ENCODE measurements around the gene CD82.

The CD82 gene

DNA sequence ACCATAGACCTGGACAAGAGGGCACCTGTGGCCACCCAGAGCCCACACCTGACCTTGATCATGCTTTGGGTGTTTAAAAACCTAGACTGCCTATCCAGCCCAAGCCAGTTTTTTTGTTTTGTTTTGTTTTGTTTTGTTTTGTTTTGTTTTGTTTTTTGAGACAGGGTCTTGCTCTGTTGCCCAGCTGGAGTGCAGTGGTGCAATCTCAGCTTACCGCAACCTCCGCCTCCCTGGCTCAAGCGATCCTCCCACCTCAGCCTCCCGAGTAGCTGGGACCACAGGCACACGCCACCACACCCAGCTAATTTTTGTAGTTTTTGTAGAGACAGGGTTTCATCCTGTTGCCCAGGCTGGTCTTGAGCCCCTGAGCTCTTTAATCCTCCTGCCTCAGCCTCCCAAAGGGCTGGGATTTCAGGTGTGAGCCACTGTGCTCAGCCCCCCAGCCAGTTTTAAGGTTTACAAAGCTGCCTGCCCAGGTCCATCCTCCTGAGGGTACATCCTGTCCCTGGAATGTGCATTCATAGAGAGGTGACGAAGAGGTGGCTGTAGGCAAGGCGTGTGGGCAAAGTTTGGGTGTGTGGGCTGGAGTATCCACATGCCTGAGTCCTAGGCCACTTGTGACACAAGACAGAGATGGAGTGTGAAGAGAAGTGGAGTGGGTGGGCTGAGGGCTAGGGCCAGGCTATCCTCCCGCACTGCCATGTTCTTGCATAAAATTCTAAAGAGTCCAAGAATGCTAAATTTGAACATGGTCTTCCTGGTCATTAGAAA is 3.3 kb upstream of the CD82 start:
- DNase-seq, result no peak

DNA sequence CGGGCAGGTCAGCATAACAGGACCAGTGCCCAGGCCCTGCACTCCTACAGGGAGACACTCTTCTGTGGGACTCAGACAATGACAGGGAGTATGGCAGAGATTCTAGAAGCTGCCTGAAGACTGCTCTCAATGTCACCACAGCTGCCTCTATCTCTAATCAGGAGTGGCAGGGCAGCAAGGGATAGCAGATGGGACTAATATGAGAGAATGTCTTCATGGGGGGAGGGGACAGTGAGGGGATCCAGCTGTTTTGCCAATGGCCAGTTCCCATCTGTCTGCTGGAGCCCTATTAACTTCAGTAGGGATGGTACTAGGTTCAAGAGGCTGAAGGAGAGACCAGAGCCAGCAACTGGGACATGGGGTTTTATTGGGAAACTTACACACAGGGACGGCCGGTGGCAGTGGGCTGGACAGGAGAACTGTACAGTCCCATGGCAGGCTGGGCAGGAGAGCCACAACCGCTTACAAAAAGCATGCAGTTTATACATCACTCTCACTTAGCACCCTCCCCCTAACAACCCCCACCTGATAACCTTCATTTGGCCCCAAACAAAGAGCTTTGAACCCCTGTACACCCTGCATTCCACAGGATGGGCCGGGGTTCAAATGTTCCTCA is 2.5 kb upstream of the CD82 start:
- DNase-seq, result no peak

DNA sequence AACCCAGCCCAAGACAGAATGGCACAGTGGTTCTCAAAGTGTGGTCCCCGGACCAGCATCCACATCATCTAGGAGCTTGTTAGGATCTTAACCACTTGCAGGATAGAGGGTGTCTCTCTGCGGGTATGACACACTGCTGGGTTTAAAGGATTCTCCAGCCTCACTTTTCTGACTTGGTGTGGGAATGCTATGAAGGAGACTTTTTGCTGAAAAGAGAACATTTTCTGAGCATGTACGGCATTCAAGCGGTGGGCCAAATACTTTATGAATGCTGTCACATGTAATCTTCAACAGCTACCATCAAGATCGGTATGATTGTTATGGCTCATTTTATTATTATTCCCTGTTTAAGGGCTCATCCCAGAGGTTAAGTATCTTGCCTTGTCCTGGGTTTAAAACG is 1.8 kb upstream of the CD82 start:
- DNase-seq, result no peak

DNA sequence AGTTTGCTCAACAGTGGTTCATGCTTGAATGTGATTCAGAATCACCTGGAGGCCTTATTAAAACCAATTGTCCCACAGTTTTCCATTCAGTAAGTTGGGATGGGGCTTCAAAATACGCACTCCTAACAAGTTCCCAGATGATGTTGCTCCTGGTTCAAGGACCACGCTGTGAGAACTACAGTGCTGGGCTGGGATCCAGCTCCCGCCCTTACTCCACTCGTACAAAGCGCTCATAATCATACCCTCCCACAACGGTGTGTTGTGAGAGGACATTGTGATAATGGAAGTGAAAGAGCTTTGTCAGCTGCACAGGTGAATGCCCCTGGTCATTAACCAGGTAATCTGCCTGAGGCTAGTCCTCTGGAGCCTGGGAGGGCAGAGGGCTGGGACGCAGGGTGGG is 1.3 kb upstream of the CD82 start:
- no peak for DNase-seq

DNA sequence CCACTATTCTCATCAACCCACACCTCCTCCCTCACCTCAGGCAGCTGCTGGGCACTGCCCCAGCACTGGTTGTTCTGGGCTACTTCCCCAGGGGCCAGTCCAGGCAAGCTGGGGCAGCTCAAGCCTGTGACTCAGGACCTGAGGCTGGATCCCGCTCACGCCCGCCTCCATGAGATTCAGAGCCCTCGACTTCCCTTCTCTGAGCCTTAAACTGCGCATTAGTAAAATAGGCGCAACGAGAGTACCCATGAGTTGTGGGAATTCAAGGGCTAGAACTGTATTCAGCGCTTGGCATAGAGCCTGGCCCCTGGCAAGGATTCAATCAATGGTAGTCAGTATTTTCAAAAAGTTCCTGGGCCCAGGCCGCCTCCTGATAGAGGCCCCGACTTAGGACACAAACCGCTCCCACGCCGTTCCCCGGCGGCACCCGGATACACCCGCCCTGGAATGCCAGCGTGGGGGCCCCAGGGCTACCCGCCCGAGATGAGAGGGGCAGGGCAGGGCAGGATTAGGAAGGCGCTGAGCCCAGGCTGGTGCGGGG is 723 bp upstream of the CD82 start:
- DNase-seq, result no peak

DNA sequence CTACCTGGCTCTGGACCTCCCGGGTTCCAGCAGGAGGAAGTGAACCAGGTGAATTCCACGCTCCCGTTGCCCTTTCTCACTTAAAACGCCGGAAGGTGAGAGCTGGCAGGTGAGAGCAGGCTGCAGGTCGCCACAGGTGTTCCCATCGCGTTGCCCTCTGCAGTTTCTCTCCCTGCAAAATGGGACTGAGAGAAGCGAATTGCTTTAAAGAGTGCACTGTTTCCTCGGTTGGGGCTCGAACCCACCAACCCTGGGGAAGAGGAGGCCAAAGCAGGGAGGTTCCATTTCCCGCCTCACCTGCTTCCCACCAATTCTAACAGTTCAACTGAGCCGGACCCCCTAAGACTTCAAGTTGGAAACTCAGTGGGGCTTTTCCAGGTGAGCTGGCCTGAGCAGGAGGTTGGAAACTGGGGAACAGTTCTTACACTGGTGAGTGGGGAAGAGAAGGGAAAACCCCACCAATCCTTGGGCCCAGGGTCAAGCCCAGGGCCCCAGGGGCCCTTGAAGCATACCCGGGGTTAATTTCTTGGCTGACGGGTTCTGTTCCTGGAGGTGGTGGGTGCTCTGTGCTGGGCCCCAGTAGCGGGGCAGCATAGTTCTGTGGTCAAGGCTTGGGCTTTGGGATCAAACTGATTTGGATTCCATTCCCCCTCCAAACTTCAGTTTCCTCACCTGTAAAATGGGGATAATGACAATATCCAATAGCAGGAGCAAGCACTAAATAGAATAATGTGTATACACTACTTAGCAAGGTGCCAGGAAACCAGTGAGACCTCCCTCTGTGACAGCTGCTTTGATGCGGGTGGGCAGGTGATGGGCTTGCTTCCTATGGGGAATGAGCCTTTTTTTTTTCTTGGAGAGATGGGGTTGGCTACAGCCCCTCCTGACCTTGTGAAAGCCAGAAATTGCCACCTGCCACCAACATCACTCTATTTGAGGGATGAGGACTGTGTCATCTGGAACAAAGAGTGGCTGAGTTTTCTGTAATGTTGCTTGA is 788 bp downstream of the CD82 start:
- DNase-seq, result peak; percentile 25

DNA sequence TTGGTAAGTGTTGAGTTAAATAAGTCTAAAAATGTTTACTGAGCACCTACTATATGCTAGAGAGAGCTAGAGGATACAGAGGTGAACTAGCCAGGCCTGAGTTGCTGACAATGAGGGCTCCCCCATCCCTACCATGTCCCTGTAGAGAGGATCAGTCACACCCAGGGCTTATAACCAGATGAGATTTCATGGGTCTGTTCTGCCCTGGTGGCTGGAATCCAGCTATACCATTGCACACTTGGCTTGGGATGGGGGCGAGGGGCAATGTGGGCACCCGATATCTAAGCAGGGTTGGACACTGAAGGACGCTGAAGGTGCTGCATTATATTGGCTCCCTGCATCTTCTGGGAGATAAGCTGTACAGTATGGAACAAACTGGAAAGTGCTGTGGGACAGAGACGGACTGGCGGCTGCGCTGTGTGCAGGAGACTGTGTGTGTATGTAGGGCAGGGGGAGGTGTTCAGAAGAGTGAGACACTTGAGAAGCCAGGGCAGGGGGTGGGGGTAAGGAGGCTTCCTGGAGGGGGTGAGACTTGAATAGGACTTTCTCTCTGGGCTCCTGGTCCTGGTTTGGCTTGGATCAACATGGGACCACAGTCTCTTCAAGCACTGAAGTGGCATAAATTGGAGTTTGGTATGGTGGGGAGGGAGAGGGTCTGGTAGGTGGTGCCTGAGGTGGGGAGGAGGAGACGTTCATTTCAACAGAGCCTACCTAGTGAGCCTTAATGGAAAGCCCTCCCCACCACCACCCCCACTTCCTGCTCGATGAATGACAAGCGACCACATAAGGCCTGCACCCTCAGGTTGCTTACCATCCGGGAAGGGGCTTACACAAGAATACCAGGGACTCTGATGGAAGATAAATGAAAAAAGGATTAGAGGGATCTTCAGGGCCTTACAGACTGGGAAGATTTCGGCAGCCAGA is 1.8 kb downstream of the CD82 start:
- peak; percentile 33 for DNase-seq

DNA sequence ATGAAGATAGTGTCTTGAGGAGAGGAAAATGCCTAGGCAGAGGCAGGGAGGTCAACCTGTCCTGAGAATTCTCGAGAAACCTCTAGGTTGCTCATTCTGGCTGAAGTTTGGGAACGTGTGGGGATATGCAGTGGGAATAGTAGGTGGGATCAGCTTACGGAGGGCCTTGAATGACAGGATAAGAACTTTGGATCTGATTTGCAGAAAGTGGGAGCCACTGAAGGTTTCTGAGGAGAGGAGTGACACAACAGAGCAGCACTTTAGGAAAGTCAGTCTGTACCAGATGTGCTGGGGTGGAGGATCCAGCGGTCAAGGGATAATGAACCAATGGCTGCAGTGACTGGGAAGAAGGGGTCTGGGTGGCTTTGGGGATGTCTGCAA is 2.4 kb downstream of the CD82 start:
- DNase-seq, result no peak

DNA sequence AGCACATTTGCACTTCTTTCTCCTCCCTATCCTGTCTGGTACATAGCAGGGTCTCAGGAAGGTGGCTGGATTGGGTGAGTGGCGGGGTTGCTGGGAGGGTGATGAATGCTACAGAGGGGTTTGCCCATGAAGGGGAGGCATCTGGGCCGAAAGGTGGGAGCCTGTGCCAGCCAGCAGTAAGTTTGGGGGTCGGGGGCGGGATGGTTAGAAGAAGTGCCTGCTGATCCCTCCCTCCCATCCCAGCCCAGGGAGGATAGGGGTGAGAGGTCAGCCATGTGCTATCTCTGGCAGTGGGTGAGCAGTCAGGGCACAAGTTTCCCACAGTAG is 2.8 kb downstream of the CD82 start:
- no peak for DNase-seq

DNA sequence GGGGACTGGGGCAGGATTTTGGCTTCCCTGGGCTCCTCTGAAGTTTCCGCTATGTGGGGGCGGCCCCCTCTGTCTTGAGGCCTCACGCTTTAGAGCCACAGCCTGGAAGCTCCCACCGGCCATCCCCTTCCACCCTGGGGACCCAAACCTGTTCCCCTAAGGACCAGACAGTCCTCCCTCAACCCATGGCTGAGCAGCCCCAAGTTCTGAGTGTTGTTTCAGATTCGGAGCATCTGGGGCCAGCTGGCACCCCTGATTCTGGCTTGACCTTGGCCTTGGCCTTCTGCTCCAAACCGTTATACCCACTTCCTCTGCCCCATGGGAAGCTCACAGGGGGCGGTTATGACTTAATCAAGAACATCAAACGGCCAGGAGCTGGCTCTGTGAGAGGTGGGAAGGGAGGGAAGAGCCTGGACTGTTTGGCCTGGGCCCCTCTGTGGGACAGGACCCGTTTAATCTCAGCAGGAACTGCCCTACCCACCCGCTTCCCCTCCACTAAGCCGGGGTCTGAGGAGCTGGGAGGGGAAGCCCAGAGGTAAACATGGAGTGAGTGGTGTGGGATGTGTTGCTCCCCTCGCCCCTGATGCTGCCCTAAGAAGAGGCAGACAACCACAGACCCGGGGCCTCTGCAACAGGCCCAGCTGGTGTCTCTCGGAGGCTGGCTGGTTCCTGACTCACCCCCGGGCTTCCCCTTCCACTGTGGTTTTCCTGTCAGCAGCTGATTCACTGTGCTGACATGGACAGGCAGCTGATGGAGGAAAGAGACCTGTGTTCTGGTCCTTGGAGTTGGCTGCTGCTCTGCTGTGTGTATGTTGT is 3.4 kb downstream of the CD82 start:
- DNase-seq, result peak; percentile 88

DNA sequence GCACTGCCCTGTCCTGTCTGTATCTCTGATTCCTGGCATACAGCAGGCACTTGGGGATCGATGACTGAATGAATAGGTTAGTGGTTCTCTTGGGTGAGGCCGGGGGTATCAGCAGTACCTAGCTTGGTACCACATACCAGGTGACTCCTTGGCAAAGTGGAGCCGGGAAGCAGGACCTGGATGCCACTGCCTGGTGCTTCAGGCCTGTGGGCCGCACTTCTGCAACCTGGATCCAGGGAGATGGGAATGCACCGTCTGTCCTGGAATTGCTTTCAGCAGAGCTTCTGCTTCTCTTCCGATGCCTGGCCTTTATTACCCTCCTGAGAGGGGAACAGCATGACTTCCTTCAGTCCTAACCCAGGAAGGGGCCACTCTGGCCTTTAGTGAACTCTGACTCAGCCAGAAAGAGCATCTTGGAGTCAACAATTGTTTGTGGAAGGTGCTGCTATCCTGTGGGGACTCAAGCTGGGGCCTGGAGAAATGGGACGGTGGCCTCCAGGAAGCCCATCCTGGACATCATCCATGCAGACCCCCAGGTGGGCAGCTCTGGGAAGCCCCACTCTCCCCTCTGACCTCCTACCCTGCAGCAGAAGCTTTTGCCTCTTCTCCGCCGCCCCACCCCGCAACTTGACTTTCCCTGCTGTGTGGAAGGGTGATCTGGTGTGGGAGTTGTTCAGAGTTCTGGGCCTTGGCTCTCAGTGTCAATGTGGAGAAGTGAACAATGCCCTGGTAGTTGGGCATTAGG is 5.1 kb downstream of the CD82 start:
- no peak for DNase-seq

DNA sequence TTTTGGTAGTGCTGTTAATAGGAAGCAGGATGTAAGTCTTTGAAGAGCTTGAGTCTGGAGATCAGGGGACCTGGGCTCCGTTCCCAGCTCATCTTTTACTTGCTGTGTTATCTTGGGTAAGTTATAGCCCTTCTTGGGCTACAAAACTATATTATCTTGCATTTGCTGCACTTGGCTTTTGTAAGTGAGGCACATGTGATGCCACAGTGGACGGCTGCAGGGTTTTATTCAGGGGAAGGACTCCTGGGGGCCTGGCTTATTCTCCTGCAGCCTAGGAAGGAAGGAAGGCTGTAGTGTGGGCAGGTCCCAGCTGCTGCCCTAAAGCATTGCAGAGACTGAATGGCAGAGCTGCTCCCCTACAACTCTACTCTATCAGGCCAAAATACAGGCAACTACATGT is 6.4 kb downstream of the CD82 start:
- DNase-seq, result no peak

DNA sequence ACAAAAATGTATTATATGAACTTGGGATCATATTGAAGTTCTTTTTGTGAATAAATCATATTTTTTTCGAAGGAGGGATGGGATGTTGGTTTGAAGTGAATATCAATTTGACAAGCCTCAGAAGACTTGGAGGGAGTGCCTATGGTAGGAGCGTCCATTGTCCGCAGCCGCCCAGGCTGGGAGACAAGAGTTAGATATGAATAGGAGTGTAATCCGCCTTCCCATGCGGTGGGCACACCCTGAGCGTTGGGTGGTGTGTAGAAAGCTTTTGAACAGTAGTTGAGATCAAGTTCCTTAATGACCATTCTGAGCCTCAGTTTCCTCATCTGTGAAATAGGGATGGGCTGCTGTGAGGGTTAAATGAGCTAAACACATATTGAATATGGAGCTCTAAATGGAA is 7.0 kb downstream of the CD82 start:
- DNase-seq, result no peak

DNA sequence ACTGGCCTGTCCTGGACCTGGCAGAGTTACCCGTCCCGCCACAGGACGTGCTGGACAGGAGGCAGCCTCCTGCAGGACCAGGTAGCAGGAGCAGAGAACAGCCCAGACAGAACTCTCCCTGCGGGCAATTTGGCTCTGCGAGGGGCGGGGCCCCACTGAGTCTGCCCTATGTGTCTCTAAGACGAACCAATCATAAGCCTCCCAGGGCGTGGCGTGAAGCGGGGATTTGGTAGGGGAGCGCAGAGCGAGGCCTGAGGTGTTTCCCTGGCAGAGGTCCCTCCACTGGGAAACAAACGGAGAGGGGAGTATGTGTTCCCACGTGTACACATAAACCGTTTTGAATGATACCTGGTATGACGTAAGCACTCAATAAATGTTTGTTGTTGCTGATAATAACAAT is 7.4 kb downstream of the CD82 start:
- DNase-seq, result no peak

DNA sequence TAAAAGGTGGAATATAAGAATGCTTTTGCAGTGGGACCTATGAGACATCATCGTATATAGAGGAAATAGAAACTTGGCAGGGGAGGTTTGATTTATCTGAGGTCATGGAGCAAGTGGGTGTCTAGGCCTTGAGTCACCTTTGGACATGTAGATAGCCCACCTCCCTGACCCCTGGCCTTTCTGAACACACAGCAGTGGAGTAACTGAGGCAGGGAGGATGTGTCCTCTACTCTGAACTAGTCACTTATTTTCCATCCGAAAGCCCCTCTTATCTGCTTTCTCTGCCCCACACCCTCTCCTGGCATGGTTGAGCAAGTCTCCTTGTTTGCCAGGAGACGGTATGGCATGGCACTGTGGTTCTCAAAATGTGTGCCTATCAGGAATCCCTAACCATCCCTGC is 7.9 kb downstream of the CD82 start:
- DNase-seq, result no peak

DNA sequence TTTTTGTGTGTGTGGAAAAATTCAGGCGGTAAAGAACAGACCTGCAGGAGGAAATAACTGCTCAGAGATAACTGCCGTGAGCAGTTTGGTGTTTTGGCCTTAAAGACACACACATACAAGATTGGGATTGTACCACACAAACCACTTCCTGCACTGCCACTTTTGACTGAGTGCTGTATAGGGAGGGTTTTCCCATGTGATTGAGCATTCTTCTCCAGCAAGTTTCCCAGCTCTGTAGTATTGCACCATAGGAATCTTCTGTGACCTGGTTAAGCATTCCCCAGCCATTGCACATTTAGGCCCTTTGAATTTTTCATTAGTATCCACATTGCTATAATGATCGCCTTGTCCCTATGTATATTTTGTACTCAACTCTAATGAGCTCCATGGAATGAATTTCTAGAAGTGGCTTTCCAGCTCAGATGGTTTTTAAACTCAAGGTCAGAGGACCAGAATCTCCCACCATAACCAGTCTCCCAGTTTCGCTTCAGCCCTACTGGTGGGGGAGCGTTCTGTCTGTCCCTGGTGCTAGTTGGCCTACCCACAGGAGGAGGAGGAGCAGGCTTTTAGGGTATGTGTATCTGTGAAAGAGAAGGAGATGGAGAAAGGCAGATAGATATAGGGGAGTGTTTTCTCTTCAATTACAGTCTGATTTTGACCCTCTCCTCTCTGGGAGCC is 9.3 kb downstream of the CD82 start:
- peak; percentile 51 for DNase-seq

DNA sequence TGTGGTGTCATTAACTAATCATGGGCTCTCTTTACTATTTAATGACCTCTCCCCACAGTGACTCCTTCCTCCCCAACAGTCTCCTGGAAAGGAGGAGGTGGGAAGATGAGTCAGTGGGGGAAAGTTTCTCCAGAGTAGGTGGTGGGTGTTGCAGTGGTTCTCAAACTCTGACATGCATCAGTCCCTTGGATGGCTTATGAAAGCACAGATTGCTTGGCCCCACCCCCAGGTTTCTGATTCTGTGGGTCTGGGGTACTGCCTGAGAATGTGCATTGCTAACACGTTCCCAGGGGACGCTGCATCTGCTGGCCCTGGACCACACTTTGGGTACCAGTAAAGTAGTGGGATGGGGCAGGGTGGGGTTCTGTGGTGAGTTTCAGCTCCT is 9.8 kb downstream of the CD82 start:
- DNase-seq, result no peak

DNA sequence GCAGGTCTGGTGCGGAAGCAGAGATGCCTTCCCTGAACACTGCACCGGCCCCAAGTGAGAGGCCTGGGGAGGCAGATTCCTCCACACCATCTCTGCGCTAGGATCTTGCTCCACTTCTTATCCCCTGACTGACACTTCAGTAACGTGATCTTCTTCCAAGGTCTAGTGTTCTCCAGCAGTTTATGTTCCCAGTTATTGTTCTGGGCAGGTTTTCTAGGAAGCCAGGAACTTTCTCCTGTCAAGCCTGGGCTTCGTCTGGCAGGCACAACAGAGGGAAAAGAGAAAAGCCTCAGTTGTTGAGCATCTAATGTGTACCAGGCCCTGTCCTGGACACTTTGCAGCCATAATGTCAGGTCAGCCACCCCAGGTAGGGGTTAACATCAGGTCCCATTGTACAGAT is 10.5 kb downstream of the CD82 start:
- DNase-seq, result no peak

DNA sequence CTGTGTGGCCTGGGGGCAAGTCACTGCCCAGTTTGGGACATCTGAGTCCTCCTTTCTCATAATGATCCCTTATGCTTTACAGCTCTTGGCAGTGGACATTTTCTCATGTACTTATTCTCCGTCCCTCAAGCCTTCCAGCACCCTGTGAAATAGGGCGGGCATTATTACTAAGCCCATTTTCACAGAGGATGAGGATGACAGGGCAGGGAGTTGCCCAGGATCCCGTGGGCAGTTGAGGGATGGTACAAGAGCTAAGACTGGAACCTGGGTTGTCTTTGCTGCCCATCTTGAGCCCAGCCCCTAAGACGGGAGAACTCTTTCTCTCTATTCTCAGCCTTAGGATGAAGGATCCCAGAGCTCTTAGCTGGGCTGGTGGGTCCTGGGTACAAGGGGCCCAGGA is 11.2 kb downstream of the CD82 start:
- no peak for DNase-seq

DNA sequence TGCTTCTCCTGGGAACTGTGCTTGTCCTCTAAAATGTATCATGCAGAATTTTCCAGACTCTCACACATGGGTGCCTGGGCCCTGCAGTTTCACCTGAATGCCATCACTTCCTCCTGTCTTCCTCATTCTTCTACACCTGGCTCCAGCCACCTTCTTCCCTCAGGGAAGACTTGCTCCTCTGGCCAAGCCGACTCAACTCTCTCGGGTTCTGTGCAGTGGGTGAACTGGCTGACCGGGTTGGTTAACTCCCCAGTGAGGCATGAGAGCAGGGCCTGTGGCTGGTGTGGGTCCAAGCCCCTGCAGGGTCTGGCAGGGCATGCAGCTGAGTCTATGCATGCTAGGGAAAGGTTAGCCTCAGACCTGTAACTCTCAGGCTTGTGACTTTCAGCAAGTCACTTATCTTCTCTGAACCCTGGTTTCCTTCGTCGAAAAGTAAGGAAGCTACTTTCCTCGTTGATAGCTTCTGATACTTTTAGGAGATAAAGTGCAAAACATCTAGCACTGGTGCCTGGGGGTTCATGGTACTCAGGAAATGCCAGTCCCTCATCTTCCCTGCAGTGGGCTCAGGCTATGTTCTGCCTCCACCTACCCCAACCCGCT is 11.9 kb downstream of the CD82 start:
- DNase-seq, result no peak
